Psoas muscle (tissue), 8 donors: ENCODE results near the gene POLR2L. TPM values are rescaled to one million over a fixed set of nuclear protein-coding genes. Genes with fewer than 3 reads are reported as not detected.

Experiments used
- ATAC-seq, 4 donors: fragments of 200-7000 bp; cut with Tn5 transposase; one replicate each; pipeline ENCODE4 v1.9.1; 2020; ENCODE audit warnings: moderate library complexity in 3 of 4, mild to moderate bottlenecking in 2 of 4
- DNase-seq, 2 donors: peaks; one replicate each; pipeline ENCODE4 v3.0.0-alpha.2; 2020
- H3K27ac ChIP-seq: fragments of 200-600 bp; one replicate; pipeline ENCODE4 v1.8.0; 2022
- H3K27me3 ChIP-seq, 3 donors: fragments of 200-600 bp in 1 of 3; one replicate each; pipeline versions ENCODE4 v1.6.1 to v1.8.0; 2013 to 2022; ENCODE audit warnings: low read length in 2 of 3, mild to moderate bottlenecking in 2 of 3, moderate library complexity in 1 of 3; ENCODE audit not compliant: insufficient read depth in 3 of 3
- H3K36me3 ChIP-seq, 2 donors: fragments of 200-600 bp in 1 of 2; one replicate each; pipeline versions ENCODE4 v1.6.1 to v1.8.0; 2013 to 2022; ENCODE audit warnings: low read depth in 1 of 2, mild to moderate bottlenecking in 1 of 2, moderate library complexity in 1 of 2; ENCODE audit not compliant: insufficient read depth in 1 of 2
- H3K4me1 ChIP-seq: fragments of 200-600 bp; one replicate; pipeline ENCODE4 v1.8.0; 2022
- H3K4me3 ChIP-seq: fragments of 200-600 bp; one replicate; pipeline ENCODE4 v1.8.0; 2022; ENCODE audit warnings: mild to moderate bottlenecking
- H3K9me3 ChIP-seq: fragments of 200-600 bp; one replicate; pipeline ENCODE4 v1.8.0; 2022
- CTCF ChIP-seq: fragments of 200-600 bp; IDR thresholded peaks from one replicate; pipeline ENCODE4 v1.8.0; 2022; ENCODE audit warnings: antibody characterized with exemption
- WGBS, 3 donors: extraction: QIAGEN DNeasy Blood & Tissue Kit; methylation state at CpG; one replicate each; pipeline versions ENCODE4 v1.1.6 to v1.1.7; 2013; 5-methylcytosine and 5-hydroxymethylcytosine counted together
- intact Hi-C, 2 donors: fragments of 100-400 bp; cut with DNase I; formaldehyde crosslinking; loops; one replicate each; pipeline versions ENCODE4 v1.11.0 to v1.14.2; 2022
- polyA plus RNA-seq, 3 donors: library from polyadenylated mRNA; stranded (reverse); fragments of 200-250 nt; gene quantifications; one replicate each; pipeline ENCODE4 v1.2.3, GENCODE V29; 2013
- total RNA-seq, 4 donors: library from RNA; stranded (reverse); fragmentation: NEBNext Ultra II Directional in 2 of 4; extraction: Animal tissue kit (Norgen Biotek cat#: 25700) in 2 of 4; gene quantifications; one replicate each; pipeline versions ENCODE4 v1.2.1 to v1.2.4, GENCODE V29; 2021 to 2023
- donor health status: healthy with polysubstance abuse.
- donor health status: DM: no; HTN: no; CAD: no; lungs with moderate emphysema.
- donor health status: Bipolar disorder and iron deficiency.
- donor health status: healthy.
- donor health status: DM: yes; HTN: yes; CAD: no.
- donor health status: DM: no; HTN: no; CAD: no.
- donor health status: DM: no; HTN: no; CAD: no.
- donor health status: DM: yes; HTN: yes; CAD: no.

The POLR2L gene
- total and polyA plus RNA-seq, 7 donors = 113 to 205 (median 176) TPM

GRCh38 chr11:838441-839279, 3.7 kb downstream of the POLR2L start:
- no peaks in the 10 kb centered on the region for H3K27me3 ChIP-seq
- TF ChIP-seq CTCF = no peak
- 35 to 47% (median 45%) methylated on average over 17 of the region's 17 CpGs for WGBS, 3 donors
- DNase-seq (no peak), ATAC-seq (no peak)
- no peak overlapping the region for H3K4me3 ChIP-seq
- H3K9me3 ChIP-seq = no peaks in the 10 kb centered on the region
- H3K36me3 ChIP-seq = peaks cover 3 to 55% of the 10 kb centered on the region in 2 donors
- H3K27ac ChIP-seq = peak overlapping the region; percentile 36
- intact Hi-C loops = no loop called here
- peaks cover 44% of the 10 kb centered on the region for H3K4me1 ChIP-seq

GRCh38 chr11:837990-838307, 4.4 kb downstream of the POLR2L start:
- TF ChIP-seq CTCF = no peak
- DNase-seq (no peak), ATAC-seq (no peak)
- peaks cover 43% of the 10 kb centered on the region for H3K4me1 ChIP-seq
- no peaks in the 10 kb centered on the region for H3K27me3 ChIP-seq
- 69 to 76% (median 76%) methylated on average over 8 of the region's 8 CpGs for WGBS, 3 donors
- peak overlapping the region; percentile 30 for H3K27ac ChIP-seq
- H3K4me3 ChIP-seq = no peak overlapping the region
- H3K9me3 ChIP-seq = no peaks in the 10 kb centered on the region
- intact Hi-C loops = no loop called here
- H3K36me3 ChIP-seq = peaks cover 3 to 55% of the 10 kb centered on the region in 2 donors

- H3K9me3 ChIP-seq = no peaks in the 10 kb centered on the region
- TF ChIP-seq CTCF = no peak
- peaks cover 3 to 55% of the 10 kb centered on the region in 2 donors for H3K36me3 ChIP-seq
- no peak overlapping the region for H3K4me3 ChIP-seq
- H3K4me1 ChIP-seq = peaks cover 44% of the 10 kb centered on the region
- H3K27me3 ChIP-seq = no peaks in the 10 kb centered on the region
- H3K27ac ChIP-seq = peak overlapping the region; percentile 30
- intact Hi-C loops = no loop called here
- no peak for DNase-seq
- no peak for ATAC-seq
- 81 to 85% (median 82%) methylated on average over 18 to 22 of the region's 22 CpGs for WGBS, 3 donors
Observed at GRCh38 chr11:837189-837989, 4.9 kb downstream of the POLR2L start.

- DNase-seq = no peak
- Histone ChIP-seq H3K36me3 (peaks cover 3 to 55% of the 10 kb centered on the region in 2 donors), H3K9me3 (no peaks in the 10 kb centered on the region), H3K4me3 (no peak overlapping the region), H3K4me1 (peaks cover 51% of the 10 kb centered on the region), H3K27me3 (peaks cover 0 to under 1% (median 0%) of the 10 kb centered on the region in 3 donors), H3K27ac (peak overlapping the region; percentile 30)
- TF ChIP-seq CTCF = no peak
- ATAC-seq = no peak
- 74 to 85% (median 83%) methylated on average over 9 of the region's 9 CpGs for WGBS, 3 donors
- intact Hi-C loops = no loop called here
Observed at GRCh38 chr11:836700-837099, 5.6 kb downstream of the POLR2L start.
